Hematopoietic multipotent progenitor cell treated with erythropoietin and hydrocortisone succinate and interleukin-3 and kit ligand, for 8 days (in vitro differentiated cells): ENCODE measurements around the gene STAG1.
A peak's percentile ranks its signal among the peaks of the same experiment; 100 is the strongest.
"Not testable (repeated sequence)": the region's sequence is repeated elsewhere in the genome, so short reads cannot be mapped to it uniquely, and the experiment has no call there.

Experiments
- DNase-seq: peaks from one replicate; pipeline ENCODE4 v3.0.0-alpha.2; 2015

The STAG1 gene

GRCh38 chr3:136741063-136741462, 11.1 kb downstream of the STAG1 start:
- no peak for DNase-seq

- no peak for DNase-seq
These were observed 11.7 kb downstream of the STAG1 start for GRCh38 chr3:136740351-136740958.

GRCh38 chr3:136736950-136737349, 15.2 kb downstream of the STAG1 start:
- DNase-seq = not testable (repeated sequence)

GRCh38 chr3:136735103-136735502, 17.1 kb downstream of the STAG1 start:
- DNase-seq = no peak

GRCh38 chr3:136734382-136735070, 17.7 kb downstream of the STAG1 start:
- peak; percentile 38 for DNase-seq

- DNase-seq = no peak
These were observed 18.8 kb downstream of the STAG1 start for GRCh38 chr3:136733317-136733833.

GRCh38 chr3:136731274-136731884, 20.8 kb downstream of the STAG1 start:
- DNase-seq = no peak

GRCh38 chr3:136730595-136731273, 21.4 kb downstream of the STAG1 start:
- DNase-seq = no peak

GRCh38 chr3:136728918-136729317, 23.3 kb downstream of the STAG1 start:
- no peak for DNase-seq

GRCh38 chr3:136728473-136728872, 23.7 kb downstream of the STAG1 start:
- no peak for DNase-seq

- no peak for DNase-seq
These were observed 26.7 kb downstream of the STAG1 start for GRCh38 chr3:136725468-136725867.

- not testable (repeated sequence) for DNase-seq
These were observed 29.3 kb downstream of the STAG1 start for GRCh38 chr3:136722916-136723315.

GRCh38 chr3:136722399-136722798, 29.8 kb downstream of the STAG1 start:
- not testable (repeated sequence) for DNase-seq

GRCh38 chr3:136720091-136720490, 32.1 kb downstream of the STAG1 start:
- no peak for DNase-seq

GRCh38 chr3:136716629-136717028, 35.5 kb downstream of the STAG1 start:
- DNase-seq = peak; percentile 28

- DNase-seq = no peak
These were observed 38.2 kb downstream of the STAG1 start for GRCh38 chr3:136714020-136714419.

- DNase-seq = no peak
These were observed 39.2 kb downstream of the STAG1 start for GRCh38 chr3:136712941-136713340.

- DNase-seq = not testable (repeated sequence)
These were observed 40.3 kb downstream of the STAG1 start for GRCh38 chr3:136711888-136712287.

- no peak for DNase-seq
These were observed 40.9 kb downstream of the STAG1 start for GRCh38 chr3:136711277-136711676.

GRCh38 chr3:136709775-136710174, 42.4 kb downstream of the STAG1 start:
- DNase-seq = not testable (repeated sequence)

GRCh38 chr3:136708333-136708985, 43.7 kb downstream of the STAG1 start:
- DNase-seq = no peak

GRCh38 chr3:136703429-136703828, 48.7 kb downstream of the STAG1 start:
- peak; percentile 25 for DNase-seq
